HG03097 (cell line): ENCODE measurements around the gene HMGCS2.

Experiments used
- ATAC-seq: cut with Tn5 transposase; IDR thresholded peaks from one replicate; pipeline ENCODE4 v1.9.1; 2021; ENCODE audit not compliant: unreplicated experiment, low FRiP score

HMGCS2 gene

DNA sequence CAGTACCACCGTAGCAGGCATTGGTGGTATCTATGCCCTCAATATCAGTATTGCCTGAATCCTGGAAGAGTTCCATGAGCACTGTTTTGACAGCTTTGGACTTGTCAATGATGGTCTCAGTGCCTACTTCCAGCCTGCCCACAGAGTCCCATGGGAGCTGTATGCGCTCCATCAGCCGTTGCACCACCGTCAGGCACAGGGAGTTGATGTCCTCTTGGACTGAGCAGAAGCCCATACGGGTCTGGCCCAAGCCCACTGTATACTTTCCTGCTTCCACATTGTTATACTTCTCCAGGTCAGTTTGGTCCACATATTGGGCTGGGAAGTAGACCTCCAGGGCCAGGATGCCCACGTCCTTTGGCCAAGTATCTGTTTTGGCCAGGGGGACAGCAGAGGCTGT is 4.5 kb downstream of the HMGCS2 start:
- no peak for ATAC-seq

DNA sequence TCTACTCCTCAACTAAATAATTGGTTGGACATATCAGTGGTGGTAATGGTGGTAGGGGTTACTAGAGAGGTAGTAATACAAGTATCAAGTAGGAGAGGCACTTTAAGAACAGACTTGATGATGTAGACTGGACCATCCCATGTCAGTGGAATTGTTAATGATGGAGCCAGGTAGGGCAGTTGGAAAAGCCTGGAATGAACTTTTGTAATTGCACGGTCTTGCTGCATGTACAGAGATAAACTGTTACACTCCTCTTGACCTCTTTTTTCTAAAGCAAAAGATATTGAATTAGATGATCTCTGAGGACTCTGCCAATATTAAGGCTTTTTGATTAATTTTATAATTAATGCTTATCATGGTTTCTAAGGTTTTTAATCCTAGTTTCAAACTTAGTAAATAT is 5.8 kb downstream of the HMGCS2 start:
- ATAC-seq = no peak

DNA sequence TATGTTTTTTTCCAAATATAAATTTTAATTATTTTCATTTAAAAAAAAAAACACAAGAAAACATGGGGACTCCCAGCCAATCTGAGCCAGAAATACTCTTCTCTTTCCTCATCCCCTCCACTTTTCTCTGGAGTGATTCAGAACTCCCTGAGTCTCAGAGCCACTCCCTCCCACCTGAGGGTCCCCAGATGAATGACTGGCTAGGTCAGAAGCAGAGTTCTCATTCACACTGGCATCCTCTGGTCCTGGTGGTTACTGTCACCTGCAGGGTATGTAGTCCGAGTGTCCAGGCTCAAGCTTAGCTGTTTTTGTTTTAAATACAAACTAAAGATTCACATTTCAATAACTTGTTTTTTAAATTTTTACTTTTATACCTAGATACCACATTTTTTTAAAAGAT is 6.3 kb downstream of the HMGCS2 start:
- no peak for ATAC-seq

DNA sequence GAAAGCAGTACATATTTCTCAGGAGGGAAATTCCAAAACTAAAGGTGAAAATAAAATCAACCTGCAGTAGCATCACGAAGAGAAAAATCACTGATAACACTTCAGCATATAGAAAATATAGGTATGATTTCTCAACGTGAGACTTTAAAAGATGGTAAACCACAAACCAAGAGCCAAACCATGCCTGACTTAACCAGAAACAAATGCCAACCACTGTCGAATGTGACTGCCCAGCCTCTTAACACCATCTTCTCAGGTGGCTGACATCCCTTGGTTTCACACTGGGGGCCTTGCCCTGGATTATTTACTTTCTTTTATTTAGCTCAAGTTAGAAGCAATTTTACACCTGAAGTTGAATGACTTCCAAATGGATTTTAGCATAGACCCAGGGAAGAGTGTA is 10.1 kb downstream of the HMGCS2 start:
- no peak for ATAC-seq

DNA sequence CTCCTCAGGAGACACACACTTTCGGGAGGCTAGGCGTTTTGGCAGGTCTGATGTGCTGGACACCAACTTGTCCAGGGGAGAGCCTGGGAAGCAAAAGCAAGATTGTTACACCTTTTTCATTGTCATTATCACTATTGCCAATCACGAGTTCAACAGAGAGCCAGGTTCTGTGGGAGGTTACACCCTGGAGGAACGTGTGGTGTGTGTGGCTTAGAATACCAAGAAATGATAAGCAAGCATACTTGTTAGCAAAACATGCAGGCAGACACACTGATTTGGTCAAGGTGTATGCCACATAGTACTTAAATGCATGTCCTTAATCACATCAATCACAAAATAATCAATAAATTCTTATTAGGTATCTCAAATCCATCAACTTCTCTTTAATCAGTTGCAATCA is 16.1 kb downstream of the HMGCS2 start:
- ATAC-seq = no peak

DNA sequence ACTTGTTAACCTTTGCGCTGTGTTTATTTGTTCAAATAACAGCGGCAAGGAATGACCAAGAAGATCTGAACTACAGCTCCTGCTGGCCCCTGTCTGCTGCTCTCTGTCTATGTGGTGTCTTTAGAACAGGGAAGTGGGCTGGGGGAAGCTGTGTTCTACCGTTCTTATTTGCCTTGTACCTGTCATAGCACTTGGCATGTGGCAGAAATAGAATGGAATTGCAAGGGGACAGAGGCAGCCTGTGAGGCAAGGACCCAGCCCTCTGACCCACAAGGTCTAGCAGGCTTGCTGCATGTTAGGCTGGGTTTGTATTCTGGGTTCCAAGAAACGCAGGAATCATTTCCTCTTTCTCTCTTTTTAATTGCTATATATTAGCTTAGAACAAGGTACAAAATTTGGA is 20.7 kb downstream of the HMGCS2 start:
- no peak for ATAC-seq

DNA sequence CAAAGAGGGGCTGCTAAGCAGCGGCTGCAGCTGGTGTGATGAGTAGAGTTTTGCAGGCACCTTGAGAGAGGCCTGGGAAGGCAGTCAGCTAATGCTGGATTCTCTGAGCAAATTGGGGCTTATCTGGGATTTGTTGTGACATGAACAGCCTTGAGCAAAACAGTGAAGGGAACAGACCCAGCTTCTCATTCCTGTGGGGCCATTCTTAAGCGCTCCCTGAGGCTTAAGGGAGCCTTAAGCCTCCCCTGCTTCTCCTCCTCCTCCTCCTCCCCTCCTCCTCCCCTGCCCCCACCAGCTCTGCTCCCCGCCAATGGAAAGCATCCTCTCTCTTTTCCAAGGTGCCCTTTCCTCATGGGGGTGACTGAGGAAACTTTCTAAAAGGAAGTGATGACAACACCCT is 21.3 kb downstream of the HMGCS2 start:
- no peak for ATAC-seq

DNA sequence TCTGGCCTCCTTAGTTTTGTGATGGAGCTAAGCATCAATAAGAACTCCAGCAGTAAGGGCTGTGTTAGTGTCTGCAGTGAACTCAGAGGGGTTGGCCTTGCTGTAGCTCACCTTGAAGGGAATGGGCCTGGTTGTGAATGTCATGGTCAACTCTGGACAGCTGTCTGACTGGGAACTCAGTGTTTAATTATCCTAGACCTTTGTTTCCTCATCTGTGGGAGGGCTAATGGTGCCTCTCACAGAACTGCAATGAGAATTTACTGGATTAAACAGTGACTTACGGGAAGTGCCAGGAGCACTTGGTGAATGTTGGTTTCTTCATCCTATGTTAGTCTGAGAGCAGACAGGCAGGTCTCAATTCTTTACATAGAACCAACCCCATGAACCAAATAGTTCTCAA is 23.7 kb downstream of the HMGCS2 start:
- ATAC-seq = no peak

DNA sequence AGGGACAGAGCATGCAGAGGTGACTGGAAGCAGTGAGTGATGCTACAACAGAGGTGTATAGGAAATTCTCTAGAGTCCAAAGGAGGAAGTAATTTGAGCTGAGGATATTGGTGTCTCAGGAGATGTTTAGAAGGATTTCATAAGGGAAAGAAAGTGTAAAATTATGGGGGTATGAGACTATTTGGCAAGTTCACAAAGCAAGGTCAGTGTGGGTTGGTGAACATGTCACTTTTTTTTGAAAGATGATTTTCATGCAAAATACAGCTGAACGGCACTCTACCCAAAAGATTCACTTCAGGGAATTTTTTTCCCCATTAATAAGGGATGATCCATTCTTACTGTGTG is 24.1 kb downstream of the HMGCS2 start:
- no peak for ATAC-seq

DNA sequence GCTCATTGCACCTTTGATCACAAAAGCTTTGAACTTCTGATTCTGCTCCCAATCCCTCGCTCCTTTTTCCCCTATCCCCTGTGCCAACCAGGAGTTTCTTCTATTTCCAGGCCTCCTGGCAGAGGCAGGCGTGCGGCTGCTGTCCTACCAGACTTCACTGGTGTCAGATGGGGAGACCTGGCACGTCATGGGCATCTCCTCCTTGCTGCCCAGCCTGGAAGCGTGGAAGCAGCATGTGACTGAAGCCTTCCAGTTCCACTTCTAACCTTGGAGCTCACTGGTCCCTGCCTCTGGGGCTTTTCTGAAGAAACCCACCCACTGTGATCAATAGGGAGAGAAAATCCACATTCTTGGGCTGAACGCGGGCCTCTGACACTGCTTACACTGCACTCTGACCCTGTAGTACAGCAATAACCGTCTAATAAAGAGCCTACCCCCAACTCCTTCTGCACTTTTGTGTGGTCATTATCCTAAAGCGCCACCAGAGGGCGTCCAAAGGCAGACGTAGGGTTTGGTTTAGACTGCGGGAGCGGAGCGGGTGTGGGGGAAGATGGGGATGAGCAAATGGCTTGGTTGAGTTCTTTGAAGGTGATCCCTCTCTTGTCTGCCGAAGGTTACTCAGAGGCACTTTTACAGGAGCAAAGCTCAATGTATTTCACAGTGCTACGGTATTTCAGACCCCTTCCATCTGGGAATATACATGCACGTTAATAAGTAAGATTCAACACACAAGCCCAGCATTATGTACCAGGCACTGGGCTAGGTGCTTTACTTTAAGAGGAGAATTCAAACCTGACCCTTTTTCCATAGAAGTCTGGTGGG is 24.7 kb downstream of the HMGCS2 start:
- no peak for ATAC-seq

DNA sequence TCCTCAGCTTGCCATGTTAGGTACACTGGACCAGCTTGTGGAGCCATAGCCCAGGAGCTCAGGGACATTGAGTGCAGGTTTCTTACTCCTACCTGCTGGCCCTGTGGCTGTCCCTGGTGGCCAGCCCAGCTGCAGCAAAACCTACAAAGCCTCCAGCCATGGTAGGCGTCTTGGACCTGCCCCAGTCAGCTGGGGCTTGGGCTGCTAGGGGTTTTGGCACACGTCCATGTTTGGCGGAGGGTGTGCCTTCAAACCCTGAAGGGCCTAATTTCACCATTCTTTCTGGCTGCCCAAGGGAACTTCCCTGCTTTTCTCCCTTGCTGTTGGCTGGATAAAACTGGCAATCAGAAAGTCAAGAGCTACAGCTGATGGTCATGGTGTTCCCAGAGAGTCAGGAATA is 25.4 kb downstream of the HMGCS2 start:
- ATAC-seq = no peak

DNA sequence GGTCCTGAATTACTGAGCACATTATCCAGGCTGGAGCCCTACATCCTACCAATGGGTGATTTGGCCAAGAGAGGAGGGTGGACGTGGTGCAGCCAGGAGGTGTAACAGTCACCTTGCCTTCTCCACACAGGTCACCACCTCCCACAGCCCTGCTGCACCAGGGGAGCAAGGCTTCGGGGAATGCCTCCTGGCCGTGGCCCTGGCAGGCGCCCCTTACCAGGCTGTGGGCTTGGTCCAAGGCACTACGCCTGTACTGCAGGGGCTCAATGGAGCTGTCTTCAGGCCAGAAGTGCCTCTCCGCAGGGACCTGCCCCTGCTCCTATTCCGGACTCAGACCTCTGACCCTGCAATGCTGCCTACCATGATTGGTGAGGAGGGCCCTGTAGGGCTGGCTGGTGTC is 26.0 kb downstream of the HMGCS2 start:
- ATAC-seq = no peak

DNA sequence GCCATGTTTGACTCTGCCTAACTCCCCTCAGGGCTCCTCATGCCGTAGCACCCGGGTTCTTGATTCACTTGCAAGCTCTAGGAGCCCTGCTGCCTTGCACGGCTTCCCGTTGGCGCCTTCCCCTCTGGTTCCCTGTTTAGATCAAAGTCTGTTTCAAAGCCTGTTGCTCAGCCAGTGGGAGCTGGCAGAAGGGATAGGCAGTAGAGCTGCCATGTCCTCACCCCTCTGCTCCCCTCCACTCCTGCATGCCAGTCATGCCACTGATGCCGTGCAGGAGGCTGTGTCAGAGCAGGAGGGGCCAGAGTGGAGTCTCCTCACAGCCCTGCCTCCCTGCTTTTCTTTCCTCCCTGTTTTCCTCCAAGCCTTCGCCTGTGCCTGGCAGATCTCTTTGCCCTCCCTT is 26.5 kb downstream of the HMGCS2 start:
- no peak for ATAC-seq

DNA sequence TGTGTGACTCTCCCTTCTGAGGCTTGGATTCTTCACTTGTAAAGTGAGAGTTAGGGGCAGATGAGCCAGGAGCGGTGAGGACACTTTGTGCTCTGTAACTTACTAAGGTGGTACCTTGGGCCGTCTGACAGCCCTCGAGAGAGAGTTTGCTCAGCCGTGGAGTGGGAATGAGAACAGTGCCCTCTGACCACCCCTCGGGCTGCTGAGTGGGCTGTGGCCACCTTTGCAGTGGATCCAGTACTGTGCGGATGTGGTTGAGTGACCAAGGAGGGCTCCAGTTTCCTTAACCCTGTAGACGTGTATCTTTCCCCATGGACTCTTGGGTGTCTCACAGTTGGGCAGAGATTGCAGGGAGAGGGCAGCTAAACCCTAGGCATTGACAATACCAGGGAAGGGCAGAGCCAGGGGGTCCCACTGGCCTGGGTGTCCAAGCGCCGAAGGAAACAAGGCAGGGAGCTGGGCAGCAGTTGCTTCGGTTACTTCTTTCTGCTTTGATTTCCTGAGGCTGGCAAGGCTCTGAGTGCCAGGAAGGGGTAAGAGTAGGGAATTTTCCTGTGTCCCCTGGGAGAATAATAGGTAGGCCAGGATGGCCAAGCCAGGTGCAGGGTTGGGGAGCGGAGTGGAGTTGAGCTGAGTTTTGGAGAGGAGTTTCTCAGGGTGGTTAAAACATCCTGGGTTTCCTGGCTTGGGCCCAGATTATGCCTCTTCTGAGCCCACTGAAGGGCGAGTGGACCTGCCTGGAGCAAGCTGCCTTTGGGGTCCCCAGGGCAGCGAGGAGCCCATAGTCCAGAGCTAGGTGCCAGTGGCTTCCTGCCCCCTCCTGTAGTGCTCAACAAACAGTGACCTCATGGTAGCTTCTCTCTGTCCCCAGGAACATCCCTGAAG is 27.6 kb downstream of the HMGCS2 start:
- no peak for ATAC-seq

DNA sequence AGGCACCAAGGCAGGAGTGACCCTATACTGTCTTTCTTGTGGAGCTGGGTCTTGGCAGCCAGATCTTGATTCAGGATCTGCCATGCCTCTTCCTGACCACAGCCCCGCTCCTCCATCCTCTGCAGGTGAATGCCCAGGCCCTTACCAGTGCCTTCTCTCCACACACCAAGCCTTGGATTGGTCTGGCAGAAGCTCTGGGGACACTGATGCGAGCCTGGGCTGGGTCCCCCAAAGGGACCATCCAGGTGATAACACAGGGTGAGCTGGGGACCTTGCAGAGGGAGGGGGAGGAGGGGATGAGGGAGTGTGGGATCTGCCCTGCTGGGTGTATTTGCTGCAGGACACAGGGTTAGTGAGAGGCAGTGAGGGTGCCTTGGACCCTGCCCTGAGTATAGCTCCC is 28.4 kb downstream of the HMGCS2 start:
- no peak for ATAC-seq

DNA sequence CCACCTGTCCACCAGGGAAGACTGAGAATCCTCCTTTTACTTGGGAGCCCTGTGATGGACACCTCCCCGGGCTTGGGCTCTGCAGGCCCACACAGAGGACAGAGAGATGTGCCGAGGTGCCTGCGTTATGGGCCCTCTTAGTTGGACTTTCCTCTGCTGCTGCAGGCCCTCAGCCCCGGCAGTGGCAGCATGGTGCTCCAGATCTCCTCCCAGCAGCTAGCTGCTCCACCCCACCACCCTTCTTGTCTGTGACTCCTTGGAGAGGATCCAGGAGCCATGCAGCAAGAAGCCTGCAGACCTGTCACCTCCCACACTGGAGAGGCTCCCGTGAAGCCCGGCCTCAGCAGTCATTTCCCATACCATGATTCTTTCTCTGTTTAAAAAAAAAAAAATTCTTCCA is 29.6 kb downstream of the HMGCS2 start:
- ATAC-seq = no peak

DNA sequence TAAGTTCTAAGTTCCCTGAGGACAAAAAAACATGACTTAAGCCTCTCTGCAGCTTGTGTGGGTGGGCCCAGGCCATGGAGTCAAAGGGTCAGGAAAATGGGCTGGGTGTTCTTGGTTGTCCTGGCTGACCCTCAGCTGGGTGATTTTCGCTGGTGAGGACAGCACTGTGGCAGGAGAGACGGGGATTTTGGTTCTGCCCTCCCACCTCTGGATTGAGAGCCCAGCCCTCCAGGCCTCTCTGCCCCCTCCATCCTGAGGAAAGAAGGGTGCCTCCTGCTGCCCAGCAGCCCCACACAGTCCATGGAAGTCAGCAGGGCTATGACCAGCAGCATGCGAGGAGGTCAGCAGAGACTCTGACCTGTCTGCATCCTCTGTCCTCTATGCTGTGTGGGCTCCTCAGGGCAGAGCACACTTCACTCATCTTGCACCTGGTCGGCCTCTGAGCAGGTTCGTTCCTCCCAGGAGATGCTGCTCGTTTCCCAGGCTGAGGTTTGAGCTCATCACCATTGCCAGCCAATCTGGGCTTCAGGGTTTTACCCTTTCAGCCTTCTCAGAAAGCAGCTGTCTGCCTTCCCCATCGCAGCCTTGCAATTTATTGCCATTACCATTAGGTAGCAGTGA is 30.5 kb downstream of the HMGCS2 start:
- ATAC-seq = no peak

DNA sequence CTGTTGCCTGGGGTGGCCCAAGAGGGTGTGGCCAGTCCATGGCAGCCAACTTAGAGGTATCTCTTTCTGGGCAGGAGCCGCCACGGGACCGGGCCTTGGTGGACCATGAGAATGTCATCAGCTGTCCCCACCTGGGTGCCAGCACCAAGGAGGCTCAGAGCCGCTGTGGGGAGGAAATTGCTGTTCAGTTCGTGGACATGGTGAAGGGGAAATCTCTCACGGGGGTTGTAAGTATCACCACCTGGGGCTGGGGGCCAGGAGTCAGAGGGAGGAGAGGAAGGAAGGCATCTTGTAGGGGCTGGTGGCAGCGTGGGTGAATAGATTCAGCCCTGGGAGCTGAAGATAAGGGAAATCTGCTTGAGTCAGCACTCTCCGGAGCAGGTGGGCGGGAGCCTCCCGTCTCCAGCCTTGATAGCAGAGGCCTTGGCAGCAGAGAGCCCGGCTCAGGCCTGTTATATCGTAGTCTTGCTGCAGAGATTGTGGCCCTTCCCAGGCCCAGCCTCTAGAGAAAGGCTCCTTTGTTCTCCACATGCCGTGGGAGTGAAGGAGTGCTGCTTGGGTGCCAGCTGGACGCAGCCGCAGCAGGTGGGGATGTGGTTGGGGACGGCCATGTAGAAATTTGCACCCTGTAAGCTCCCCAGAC is 31.5 kb downstream of the HMGCS2 start:
- no peak for ATAC-seq

DNA sequence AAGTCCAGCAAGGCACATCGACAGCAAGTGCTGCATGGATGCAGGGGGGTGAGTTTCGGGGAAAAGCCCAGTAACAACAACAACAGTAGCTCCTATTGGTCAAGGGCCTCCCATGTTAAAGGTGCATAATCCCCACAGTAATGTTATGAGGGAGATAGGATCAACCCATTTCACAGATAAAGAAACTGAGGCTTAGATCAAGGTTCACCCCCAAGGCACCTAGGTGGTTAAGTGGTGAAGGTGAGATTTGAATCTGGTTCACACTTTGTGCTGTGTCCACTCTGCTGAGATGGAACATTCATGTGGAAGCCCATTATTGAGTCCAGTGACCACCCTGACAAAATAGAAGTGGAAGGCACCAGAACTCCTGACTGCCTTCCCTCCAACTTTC is 32.1 kb downstream of the HMGCS2 start:
- no peak for ATAC-seq

DNA sequence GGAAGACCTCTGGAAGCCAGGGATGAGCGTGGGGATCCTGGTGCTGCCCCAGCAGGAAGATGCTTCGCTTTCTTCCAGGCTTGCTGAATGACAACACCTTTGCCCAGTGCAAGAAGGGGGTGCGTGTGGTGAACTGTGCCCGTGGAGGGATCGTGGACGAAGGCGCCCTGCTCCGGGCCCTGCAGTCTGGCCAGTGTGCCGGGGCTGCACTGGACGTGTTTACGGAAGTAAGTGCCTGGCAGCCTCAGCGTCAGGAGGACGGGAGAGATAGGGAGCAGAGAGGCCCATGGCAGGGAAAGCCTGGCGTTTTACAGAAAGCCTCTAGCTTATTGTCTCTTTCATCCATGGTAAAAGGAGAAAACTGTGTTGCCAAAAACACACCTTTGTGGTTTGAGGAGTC is 33.5 kb downstream of the HMGCS2 start:
- no peak for ATAC-seq

DNA sequence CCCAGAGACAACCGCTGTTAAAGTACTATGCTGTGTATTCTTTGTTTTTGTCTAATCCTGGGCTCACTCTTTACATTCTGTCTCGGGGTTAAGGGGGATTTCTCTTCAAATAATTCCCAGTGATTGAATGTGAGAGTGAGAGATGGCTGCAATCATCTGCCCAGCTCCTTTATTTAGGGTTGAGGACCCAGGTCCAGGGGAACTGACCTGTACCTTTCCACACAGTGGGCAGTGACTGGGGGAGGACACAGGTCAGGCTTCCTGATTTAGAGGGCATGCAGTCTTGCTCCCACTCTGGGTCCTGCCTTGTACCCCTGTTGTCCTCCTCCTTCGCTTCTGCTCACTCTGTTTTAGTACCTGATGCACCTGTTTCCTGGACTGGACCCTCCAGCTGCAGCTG is 35.0 kb downstream of the HMGCS2 start:
- ATAC-seq = no peak
